Right ventricle myocardium superior (tissue), 1 donor: ENCODE measurements around the gene BTD. TPM values are rescaled to one million over a fixed set of nuclear protein-coding genes. Genes with fewer than 3 reads are reported as not detected.

Experiments used
- ATAC-seq: fragments of 200-7000 bp; cut with Tn5 transposase; one replicate; pipeline ENCODE4 v1.9.1; 2020; ENCODE audit warnings: mild to moderate bottlenecking; ENCODE audit not compliant: poor library complexity
- DNase-seq: peaks from one replicate; pipeline ENCODE4 v3.0.0-alpha.2; 2020
- intact Hi-C: fragments of 100-400 bp; cut with DNase I; formaldehyde crosslinking; loops from one replicate; pipeline ENCODE4 v1.11.2; 2022
- microRNA-seq: library from miRNA; unstranded; fragments of <30 nt; microRNA quantifications from one replicate; pipeline ENCODE4 v1.2.0, GENCODE V29; 2020
- total RNA-seq: library from RNA; stranded (reverse); fragmentation: NEBNext Ultra II Directional; extraction: Animal tissue kit (Norgen Biotek cat#: 25700); gene quantifications from one replicate; pipeline ENCODE4 v1.2.1, GENCODE V29; 2021
- donor health status: DM: no; HTN: yes; CAD: no; lungs with severe emphysema.

The BTD gene
- total RNA-seq, 1 donor from 2014 or later, result 10.3 TPM

GRCh38 chr3:15693355-15693754 lies 91.8 kb downstream of the BTD start:
- ATAC-seq, result no peak
- intact Hi-C loops, result no loop called here
- no peak for DNase-seq

- DNase-seq (no peak), ATAC-seq (no peak)
- intact Hi-C loops, result no loop called here
These were observed 93.1 kb downstream of the BTD start for GRCh38 chr3:15694628-15695027.

Small RNA genes within 50 kb of the gene (microRNA-seq; reads per million reads assigned to microRNA genes)
- not detected for gene MIR3134

Other genes with a start within 250 kb of the BTD start
- 8.5 TPM for gene METTL6, start 174.2 kb upstream of the BTD start, total RNA-seq
- gene EAF1, start 174.1 kb upstream of the BTD start, total RNA-seq, result 7.8 TPM
- 2.2 TPM for gene COLQ, start 80.0 kb upstream of the BTD start, total RNA-seq
- 14.4 TPM for gene HACL1, start 176 bp upstream of the BTD start, total RNA-seq
- 21.9 TPM for gene ANKRD28, start 196.2 kb downstream of the BTD start, total RNA-seq